GM18873 (cell line): ENCODE measurements around the gene TICAM1.
A peak's percentile ranks its signal among the peaks of the same experiment; 100 is the strongest.
"Not testable (repeated sequence)": the region's sequence is repeated elsewhere in the genome, so short reads cannot be mapped to it uniquely, and the experiment has no call there.

ENCODE experiments used
- ATAC-seq: cut with Tn5 transposase; IDR thresholded peaks from one replicate; pipeline ENCODE4 v1.9.1; 2021; ENCODE audit warnings: mild to moderate bottlenecking, moderate library complexity, moderate number of reproducible peaks; ENCODE audit not compliant: unreplicated experiment, low FRiP score

TICAM1 gene

DNA sequence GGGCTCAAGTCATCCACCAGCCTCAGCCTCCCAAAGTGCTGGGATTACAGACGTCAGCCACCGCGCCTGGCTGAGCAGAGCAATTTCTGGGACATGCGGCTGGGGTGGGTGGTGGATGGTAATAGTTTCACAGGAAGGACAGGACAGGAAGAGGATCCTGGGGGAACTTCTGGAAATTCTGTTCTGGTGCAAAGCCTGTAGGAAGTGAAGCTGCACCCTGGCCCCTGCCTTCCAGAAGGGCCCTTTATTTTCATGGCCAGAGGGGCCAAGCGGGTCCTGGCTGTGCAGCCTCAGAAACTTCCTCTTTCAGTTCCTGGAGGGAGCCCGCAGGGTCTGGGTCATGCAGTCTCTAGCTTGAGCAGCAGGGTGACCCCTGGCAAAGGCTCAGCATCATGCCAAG lies 24.3 kb downstream of the TICAM1 start:
- ATAC-seq: no peak

DNA sequence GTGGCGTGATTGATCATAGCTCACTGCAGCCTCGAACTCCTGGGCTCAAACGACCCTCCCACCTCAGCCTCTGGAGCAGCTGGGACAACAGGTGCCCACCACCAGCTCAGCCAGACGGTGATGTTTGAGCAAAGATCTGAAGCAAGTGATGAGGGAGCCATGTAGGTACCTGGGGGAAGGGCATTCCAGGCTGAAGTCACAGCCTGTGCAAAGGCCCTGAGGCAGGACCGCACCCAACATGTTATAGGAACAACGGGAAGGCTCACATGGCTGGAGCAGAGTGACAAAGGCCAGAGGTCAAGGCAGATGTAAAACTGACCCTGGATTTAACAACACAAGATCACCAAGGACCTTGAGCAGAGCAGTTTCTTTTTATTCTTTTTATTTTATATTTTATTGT lies 25.1 kb downstream of the TICAM1 start:
- no peak for ATAC-seq

DNA sequence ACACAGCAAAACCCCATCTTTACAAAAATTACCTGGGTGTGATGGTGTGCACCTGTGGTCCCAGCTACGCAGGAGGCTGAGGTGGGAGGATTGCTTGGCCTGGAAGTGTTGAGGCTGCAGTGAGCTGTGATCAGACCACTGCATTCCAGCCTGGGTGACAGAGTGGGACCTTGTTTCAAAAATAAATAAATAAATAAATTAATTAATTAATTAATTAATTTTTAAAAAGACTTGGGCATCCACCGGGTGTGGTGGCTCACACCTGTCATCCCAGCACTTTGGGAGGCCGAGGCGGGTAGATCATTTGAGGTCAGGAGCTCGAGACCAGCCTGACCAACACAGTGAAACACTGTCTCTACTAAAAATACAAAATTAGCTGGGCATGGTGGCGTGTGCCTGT lies 26.4 kb downstream of the TICAM1 start:
- not testable (repeated sequence) for ATAC-seq

DNA sequence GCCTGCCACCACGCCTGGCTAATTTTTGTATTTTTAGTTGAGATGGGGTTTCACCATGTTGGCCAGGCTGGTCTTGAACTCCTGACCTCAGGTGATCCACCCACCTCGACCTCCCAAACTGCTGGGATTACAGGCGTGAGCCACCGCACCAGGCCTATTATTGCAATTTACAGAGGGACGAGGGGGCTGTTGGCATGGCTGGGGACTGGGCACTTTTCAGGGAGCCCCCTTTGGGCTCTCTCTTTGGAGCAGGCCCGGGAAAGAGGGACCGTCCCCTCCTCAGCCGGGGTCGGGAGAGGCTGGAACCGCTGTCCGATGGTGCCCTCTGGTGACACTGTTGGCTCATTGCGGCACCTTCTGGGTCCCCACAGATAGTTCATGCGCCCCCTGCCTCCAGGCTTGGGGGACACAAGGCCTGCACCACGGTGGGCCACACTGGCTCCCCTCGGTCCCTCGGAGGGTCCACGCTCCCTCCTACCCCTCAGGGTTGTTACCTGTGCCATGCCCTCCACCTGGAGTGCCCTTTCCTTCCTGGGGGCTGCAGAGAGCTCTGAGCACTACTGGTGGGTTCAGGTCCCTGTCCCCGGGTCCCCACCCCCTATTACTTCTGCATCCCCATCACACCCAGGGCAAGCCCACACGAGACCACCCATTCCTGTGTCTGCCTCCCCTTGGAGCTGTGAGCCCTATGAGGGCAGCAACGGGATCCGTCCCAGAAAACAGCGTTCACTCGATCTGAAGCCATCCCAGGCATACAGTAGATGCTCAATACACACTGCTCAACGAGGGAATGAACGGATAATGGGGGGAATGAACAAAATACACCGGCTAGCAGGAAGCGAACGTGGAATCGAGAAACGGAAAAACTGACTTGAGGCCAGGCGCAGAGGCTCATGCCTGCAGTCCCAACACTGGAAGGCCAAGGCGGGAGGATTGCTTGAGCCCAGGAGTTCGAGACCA lies 27.5 kb downstream of the TICAM1 start:
- ATAC-seq: no peak

- ATAC-seq: no peak
Observed at GRCh38 chr19:4802711-4803110, 28.8 kb downstream of the TICAM1 start.

- no peak for ATAC-seq
Observed at GRCh38 chr19:4801085-4801619, 30.4 kb downstream of the TICAM1 start.

DNA sequence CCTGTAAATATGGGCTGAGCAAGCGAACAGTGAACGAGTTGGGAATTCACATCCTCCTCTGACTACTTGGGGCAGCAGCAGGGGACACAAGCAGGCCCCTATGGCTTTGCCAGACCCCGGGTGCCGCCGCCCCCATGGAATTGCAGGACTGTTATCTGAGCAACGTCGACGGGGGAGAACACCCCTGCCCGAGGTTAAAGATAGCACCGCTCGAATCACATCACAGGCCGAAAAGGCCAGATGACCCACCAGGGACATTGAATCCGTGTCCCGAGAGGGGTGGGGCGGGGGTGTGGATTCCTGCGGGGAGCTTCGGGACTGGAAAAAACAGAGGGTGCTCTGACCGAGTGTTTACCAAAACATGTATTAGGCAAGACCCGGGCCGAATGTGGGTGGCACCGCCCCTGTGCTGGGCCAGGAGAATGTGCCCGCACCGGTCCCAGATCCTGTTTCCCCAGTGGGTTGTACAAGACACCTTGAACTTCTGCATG lies 30.9 kb downstream of the TICAM1 start:
- ATAC-seq: no peak

DNA sequence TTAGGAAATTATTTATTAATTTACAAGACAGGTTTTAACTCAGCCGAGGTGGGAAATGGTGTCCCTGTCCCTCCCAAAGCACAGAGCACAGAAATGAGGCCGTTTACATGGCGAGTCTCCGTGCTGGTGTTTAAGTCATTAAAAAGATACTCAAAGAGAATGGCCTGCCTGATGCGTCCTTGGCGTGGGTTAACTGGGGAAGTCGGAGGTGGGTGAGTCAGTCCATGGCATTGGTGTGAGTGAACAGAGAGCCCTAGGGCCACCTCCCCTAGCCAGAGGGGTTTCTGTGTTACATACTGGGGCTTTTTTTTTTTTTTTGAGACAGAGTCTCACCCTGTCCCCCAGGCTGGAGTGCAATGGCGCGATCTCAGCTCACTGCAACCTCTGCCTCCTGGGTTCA lies 36.1 kb downstream of the TICAM1 start:
- ATAC-seq: no peak

GRCh38 chr19:4794971-4795370 lies 36.5 kb downstream of the TICAM1 start:
- no peak for ATAC-seq

- ATAC-seq: not testable (repeated sequence)
Observed at GRCh38 chr19:4793278-4793677, 38.2 kb downstream of the TICAM1 start.

GRCh38 chr19:4792866-4793195 lies 38.7 kb downstream of the TICAM1 start:
- ATAC-seq: not testable (repeated sequence)

- not testable (repeated sequence) for ATAC-seq
Observed at GRCh38 chr19:4792019-4792865, 39.3 kb downstream of the TICAM1 start.

DNA sequence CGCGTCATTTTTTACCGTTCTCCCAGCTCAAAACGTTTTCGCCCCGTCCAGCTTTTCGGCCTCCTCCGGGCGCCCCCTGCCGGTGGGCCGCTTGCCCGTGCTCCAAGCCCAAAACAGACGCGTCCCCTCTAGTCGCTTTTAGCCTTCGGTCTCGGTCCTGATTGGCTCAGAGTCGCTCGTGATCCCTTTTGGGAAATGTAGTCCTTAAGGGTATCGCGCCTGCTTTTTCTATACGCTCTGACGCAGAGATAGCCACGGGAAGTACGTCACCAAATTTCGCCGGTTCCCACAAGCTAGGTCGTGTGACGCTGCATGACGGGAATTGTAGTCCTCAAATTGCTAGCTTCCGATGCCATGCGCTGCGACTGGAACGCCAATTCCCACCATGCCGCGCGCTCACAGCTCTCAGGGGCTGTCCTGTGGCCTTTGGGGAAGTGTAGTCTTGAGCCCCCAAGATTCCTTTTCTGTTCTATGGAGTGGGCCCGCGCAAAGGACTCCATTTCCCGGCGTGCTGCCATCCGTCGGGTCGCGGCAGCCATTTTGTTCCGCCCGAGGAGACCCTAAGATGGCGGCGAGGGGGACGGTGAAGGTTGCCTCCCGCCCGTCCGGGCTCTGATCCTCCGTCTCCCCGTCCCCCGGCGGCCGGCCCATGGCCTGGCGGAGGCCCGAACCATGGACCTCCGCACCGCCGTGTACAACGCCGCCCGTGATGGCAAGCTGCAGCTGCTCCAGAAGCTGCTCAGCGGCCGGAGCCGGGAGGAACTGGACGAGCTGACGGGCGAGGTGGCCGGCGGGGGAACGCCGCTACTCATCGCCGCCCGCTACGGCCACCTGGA lies 40.1 kb downstream of the TICAM1 start, which contains the start of gene FEM1A:
FEM1A (plus strand) TSS at position 552 of the 836 bp plus-strand sequence; CDS start at position 673, 121 bp downstream.
- ATAC-seq: peak; percentile 96

- ATAC-seq: not testable (repeated sequence)
Observed at GRCh38 chr19:4786412-4787016, 45.0 kb downstream of the TICAM1 start.

DNA sequence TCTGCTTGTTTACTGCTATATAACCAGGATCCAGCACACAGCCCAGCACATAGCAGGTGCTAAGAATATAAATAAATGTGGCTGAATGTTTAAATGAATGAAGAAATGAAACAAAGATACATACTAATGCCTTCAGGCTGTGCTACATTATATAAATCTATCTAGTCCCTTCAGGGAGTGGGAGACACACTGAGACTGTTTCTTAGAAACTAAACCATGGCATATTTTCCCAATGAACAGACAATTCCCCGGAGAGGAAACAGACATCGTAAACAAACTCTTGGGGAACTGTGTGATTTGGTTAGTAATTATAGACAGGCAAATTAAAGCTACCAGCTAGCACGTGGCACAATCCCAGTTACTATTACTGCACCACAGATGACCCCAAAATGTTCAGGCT lies 49.7 kb downstream of the TICAM1 start:
- ATAC-seq: no peak

DNA sequence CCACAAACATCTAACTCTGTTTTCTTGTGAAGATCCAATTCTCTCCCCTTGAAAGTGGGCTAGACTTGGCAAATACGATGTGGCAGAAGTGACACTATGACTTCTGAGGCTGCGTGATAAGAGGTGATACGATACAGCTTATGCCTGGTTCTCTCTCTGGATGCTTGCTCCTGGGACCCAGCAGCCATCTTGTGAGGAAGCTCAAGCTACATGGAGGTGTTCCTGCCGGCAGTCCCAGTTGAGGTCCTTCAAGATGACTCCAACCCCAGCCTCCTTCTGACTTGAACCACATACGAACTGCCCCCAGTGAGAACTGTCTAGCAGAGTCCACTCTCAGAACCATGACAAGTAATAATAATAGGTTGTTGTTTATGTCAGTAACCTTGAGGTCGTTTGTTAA lies 50.7 kb downstream of the TICAM1 start:
- no peak for ATAC-seq

- not testable (repeated sequence) for ATAC-seq
Observed at GRCh38 chr19:4778124-4778523, 53.4 kb downstream of the TICAM1 start.

- no peak for ATAC-seq
Observed at GRCh38 chr19:4776436-4777211, 54.9 kb downstream of the TICAM1 start.
